GM19238 (cell line): ENCODE data around the gene POLL.
A peak's percentile ranks its signal among the peaks of the same experiment; 100 is the strongest.
"Not testable (repeated sequence)": the region's sequence is repeated elsewhere in the genome, so short reads cannot be mapped to it uniquely, and the experiment has no call there.

Source experiments
- DNase-seq: peaks from one replicate; pipeline ENCODE4 v3.0.0; 2011; ENCODE audit warnings: low spot score; ENCODE audit not compliant: insufficient read length

POLL gene

DNA sequence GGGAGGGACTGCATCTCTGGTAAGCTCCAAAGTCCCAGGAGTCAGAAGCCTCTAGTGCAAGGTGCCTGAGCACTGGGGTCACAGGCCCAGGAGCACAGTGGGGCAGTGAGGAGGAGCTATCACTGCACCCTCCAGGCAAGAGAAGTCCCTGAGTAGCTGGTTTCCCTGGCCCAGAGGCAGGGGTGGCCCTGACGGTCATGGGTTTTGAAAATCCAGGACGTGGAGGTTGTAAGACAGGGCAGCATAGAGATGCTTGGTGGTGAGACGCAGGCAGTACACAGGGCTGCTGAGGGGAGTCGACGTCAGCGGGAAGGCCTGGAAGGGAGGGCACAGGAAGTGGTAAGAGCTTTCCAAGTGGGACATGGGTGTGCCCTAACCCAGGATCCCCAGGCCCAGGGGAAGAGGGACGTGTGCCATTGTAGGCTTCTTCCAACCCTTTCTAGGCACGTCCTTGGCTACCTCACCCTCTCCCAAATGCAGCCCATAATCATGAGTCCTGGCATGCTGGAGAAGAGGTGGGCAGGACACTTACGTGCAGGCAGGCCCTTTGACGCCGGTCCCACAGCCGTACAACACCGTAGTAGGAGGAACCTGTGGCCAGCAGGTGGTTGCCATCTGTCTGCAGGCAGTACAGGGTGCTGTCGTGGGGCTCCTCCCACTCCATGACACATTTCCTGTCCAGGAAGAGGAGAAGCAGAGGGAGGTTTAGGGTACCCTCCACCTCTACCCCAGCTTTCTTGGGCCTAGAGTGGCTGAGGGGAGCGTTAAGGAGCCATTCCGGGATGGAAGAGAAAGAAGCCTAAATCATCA lies 23.2 kb upstream of the POLL start:
- no peak for DNase-seq

DNA sequence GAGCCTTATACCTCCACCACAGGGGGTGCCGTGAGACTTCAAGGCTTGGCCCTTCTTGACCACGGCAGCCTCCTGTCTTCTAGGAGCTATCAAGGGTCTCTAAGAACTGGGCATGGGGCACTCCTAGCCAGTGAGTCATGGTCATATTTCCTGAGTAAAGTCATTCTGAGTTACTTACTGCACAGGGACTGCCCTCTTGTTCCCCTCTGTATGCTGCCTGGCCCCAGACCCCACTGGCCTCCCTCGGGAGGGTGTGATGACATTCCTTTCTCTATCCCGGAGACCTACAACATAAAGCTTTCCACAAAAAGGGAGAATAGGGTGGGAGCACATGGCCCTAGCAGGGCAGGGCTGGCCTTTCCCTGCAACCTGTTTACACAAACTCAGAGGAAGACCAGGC lies 21.4 kb upstream of the POLL start:
- DNase-seq, result no peak

DNA sequence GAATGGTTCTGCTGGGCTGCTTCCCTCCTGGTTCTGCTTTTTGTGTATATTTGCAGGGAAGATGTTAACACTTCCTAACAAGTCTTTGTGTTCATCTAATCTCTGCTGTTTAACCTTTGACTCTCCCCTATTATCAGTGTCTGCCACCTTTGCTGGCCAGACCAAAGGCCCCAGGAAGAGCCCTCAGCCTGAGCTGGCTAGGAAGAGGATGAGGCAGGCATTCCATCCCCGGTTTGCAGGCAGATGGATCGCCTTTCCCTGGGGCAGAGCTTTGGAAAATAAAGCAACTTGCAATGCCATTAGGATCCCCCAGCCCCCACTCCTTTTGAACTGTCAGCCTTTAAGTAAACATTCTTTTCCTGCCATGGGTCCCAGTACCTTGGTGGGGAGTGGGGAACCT lies 19.1 kb upstream of the POLL start:
- no peak for DNase-seq

DNA sequence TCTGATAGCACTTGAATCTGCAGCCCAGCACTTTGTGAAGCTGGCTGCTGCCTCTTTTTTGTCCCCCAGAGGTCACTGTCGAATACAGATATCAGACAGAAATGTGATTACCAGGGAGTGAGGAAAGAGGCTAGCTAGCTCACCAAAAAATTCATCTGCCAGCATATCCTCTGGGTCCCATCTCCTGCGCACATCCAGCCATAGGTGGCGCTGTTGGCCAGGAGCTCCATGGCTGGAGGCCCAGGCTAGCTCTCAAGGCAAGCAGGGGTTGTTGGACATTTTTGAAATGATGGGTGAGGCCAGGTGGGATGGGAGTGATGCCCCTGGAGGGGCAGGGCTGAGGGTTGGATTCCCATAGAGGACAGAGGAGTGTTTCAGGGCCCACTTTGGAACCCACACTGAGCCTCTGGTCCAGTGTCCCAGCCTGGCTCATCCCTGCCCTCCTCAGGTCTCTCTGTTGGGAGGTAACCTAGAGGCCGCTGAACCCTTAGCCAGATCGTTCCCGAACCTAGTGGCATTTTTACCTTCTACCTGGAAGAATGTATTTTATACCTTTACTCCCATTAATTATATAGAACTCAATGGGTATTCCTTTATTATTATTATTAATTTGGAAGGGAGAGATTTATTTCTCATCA lies 14.8 kb upstream of the POLL start:
- peak; percentile 59 for DNase-seq

DNA sequence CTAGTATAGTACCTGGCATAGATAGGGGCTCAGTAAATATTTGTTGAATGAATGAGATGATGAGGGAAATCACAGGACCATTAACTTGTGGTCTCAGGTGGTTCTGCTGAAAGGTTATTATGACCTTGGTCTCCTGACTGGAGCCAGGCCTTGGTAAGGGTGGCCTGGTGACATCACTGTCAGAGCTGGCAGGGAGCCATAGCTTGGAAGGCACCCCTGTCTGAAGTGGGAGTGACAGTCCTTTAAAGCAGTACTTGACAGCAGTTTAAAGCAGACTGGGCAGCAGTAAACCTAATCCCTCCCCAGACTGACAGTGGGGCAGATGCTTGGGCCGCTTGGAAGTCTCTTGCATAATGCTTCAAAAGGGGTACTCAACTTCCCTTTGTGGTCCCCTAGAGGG lies 13.5 kb upstream of the POLL start:
- no peak for DNase-seq

DNA sequence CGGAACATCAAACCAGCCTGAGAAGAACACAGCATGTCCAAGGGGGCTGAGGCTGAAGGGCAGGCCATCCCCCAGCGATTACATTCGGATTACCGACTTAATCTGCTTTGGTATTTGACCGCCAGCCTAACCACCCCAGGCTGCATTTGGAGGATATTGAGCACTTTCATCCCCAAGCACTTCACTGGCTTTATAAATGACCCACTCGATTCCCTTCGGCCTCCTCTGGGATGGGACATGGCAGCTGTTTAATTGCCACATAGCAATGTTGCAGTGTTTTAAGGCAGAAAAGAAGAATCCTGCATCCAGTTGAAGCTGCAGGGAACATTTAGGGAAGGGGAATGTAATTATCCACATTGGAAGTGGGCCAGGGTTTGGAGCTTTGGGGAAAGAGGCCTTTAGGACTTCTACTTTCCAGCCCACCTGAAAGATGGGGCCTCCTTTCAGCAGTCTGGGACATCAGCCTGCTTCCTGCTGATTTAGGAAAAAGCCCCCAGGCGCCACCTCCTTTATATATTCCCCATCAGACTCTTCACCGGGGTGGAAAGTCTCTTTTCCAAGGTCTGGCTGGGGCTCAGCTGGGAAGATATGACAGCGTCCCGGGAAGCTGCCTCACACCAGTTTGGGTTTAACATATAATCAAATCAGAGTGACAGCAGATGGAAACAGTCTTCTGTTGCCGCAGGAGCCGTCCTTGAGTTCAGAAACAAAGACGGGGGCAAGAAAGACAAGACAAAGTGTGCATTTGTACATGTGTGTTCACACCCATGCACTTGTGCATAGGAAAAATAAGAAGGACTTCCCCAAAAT lies 9.2 kb upstream of the POLL start:
- DNase-seq, result no peak

DNA sequence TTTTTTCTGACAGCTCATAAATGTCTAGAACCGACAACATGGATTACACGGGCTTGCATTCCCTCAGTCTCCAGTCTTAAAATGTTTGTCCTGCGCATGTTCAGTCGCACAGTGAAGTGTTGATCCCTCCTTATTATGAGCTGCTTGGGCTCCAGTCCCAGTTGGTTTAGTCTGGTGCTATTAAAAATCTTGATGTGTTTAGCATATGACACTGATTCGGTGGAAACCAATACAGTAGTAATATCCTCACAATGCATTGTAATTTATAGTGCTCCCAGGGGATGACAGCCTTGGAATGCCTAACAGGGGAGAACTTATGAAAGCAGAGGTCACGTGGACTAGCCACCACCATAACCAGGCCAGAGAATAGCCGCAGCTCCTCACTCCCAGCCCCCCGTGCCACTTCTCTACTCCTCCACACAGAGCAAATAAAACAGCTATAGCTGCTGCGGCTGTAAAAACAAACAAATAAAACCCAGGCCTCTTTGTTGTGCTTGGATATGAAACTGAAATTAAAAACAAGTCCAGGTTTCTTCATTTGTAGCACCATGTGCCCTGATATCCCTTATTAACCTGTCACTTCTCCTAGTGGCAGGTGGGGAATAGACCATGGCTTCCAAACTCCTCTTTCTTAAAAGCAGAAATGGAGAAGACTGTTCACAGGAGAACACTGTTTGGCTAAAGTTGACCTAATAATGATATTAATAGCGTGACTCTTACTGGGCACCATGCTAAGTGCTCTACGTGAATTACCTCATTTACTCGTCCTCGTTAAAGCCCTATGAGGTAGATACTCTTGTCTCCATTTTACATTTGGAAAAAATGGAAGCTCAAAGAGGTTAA lies 7.8 kb upstream of the POLL start:
- no peak for DNase-seq

DNA sequence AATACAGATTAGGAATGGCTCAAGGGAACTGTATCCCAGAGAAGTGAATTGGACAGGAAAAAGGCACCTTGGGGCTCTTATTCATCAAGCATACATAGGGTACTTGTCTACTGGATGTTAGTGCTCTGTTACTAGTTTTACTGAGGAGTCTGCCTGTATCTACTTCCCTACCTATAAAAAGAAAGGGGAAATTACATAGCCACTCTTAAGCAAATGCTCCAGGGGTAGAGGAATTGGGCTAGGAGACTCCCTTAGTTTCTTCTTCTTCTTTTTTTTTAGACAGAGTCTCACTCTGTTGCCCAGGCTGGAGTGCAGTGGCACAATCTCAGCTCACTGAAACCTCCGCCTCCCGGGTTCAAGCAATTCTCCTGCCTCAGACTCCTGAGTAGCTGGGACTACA lies 5.3 kb upstream of the POLL start:
- not testable (repeated sequence) for DNase-seq

DNA sequence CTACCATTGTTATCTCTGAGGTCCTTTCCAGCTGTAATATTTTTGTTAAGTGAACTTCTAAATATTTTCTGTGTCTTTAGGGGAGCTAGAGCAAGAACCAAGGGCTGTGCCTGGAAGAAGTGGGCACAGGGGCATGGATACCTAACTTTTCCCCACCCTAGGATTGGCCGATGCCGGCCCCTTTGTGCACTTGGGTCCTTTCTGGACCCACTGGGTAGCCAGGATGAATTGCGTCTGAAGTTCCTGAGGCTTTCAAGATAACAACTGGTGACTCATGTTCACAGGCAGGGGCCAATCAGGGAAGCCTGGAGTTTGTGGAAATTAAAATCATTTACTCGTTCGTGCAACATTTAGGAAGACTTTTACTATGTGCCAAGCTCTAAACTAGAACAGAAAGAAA lies 822 bp upstream of the POLL start:
- DNase-seq, result no peak

DNA sequence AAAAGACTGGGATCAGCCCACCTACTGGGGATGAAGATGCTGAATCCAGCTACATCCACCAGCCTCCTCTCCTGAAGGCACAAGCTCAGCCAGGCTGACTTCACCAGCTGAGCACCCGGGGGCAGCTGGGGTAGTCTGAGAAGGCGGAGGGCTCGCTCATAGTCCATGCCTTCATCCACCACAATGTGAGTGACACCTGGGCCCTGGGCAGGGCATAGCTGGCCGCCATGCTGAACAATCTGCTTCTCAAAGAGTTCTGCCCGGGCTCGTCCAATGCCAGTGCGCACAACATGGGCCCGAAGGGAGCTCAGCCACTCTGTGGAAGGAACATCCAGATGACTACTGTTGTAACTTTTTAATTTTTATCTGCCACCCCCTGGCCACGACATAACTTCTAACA lies 2.2 kb downstream of the POLL start:
- DNase-seq, result no peak

DNA sequence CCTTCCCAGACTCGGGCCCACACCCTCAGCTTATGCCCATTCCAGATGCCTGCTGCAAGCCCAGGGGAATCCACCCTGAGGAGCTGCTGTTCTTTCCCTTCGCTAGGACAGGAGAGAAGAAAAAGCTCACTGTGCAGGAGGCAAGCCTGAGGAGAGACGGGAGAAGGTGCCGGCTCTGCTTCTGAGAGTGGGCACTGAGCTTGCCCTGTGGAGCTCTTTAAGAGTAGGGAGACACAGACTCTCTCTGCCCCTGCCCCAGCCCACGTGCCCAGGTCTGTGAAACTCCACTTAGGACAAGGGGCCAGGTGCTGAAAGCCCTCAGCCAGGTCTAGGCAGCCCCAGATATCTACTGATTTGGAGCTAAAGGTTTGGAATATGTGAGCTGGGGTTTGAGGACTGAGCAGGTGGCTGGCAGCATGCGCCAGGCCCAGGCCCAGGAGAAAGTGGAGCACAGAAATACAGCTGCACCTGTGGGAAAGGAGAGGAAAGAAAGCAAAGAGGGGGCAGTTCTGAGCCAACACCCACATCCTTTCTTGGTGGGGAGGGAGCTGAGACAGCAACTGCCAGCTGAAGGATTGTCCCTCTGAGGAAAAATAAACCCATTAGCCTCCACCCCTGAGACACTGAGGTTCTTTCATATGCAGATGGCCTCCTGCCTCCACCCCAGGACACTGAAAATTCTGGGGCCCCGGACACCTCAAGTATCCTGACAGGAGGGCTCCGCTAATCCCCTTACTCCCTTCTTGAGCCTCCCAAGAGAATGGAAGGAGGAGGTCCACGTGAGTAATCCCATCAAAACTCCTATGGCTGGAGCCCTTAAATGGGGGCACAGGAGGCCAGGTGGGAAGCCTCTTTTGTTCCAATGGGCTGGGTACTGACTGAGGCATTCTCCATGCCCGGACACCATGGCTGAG lies 7.3 kb downstream of the POLL start:
- no peak for DNase-seq

DNA sequence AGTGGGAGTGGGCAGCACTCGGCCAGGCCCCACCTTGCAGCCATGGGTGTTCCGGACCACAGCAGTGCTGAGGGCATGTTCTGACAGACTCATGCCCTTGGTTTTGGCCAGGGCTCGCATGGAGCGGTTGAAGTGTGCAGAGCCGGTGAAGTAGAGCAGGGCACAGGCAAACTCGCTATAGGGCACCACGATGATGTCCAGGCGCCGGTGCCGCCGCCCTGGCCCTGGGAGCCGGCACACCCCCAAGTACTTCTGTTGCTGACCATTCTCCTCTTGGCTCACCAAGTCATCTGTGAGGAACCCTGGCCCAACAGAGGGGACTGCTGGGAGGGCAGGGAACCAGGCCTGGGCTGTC lies 8.6 kb downstream of the POLL start:
- DNase-seq, result no peak

DNA sequence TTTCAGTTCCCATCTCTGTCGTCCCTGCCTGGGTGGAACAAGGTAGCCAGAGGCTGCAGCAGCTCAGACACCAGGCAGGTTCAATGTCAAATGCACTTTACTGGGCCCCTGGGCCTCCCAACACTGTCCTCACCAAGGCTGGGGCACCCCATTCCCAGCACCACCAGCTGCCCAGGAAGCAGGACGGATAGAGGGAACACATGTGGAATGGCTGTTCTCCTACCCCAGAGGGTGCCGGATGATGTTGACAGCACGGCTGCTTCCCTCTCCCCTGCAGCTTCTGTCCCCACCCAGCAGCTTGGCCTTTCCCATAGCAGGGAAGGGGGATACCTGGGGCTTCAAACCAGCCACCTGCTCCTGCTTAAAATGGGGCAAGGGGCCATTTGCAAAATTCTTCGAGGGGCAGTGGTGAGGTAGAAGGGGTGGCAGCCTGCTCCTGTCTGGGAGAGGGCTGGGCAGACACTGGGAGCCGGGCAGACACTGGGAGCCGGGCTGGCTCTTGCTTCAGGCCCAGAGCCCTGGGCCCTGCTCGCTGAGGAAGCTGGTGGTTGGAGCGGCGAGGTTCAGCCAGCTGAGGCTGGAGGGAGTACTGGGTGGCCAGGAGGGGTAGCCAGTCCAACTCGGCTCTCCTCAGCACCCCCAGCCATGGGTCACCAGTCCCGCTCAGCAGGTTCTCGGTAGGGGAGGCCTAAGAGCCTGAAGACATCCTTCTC lies 9.1 kb downstream of the POLL start:
- DNase-seq, result no peak

DNA sequence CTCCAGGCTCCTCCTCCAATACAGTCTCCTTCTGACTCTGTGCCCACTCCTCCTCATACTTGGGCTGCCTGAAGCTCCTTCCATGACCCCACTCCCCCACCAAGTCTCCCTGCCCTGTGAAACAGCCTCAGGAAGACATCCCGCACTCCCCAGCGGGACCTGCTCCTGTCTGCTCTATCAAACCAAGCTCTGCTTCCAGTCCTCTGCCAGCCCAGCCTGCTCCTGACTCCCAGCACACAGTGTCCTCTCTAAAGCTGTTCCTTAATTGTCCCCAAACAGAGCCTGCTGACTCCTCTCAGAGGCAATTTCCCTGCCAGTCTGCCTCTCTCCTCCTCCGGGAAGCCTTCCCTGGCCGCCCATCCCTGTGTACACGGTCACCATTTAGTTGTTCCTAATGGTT lies 9.9 kb downstream of the POLL start:
- no peak for DNase-seq

DNA sequence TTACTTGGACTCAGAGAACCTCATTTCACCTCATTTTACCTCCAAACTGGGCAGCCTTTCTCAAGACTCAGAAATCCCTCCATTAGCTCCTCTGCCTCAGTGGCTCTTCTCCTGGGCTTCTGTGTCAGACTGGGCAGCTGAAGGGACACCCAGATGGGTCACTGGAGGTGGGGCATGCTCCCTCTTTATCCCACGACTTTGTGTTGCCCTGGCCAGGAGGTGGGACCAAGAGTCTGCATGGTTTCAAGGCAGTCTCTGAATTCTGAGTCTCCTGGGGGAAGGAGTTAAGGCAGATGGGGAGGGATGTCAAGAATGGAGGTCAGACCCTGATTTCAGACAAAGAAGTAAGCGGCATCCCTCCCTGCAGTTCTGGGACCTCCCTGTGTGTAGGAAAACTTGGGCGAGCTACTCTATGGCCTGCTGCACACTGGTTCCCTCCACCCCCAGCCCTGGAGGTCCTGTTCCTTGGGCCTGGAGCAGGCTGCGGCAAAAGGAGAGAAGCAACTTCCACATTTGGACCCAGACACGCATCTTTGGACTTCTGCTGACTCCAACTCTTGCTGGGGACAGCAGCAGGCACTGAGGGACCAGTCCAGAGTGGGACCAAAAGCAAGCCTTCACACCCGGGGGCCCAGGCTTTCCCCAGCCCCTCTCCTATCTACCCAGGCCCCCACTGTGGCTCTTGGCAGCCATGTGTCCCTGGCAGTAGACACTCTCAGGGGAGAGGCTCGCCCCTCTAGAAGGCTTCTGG lies 10.8 kb downstream of the POLL start:
- no peak for DNase-seq

DNA sequence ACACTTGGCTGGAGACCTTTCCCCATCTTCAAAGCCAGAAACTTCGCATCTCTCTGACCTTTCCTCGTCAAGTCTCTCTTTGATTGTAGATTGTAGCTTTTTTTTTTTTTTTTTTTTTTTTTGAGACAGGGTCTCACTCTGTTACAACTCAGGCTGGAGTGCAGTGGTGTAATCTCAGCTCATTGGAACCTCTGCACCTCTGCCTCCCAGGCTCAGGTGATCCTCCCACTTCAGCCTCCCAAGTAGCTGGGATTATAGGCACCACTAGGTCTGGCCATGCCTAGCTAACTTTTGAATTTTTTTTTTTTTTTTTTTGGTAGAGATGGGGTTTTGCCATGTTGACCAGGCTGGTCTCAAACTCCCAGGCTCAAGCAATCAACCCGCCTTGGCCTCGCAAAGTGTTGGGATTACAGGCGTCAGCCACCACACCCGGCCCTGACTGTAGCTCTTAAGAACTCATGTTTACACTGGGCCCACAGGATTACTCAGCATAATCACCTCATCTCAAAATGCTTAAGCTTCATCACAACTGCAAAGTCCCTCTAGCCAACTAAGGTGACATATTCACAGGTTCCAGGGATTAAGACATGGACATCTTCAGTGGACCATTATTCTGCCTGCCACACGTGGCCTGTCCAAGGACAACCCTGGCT lies 11.7 kb downstream of the POLL start:
- DNase-seq, result no peak

DNA sequence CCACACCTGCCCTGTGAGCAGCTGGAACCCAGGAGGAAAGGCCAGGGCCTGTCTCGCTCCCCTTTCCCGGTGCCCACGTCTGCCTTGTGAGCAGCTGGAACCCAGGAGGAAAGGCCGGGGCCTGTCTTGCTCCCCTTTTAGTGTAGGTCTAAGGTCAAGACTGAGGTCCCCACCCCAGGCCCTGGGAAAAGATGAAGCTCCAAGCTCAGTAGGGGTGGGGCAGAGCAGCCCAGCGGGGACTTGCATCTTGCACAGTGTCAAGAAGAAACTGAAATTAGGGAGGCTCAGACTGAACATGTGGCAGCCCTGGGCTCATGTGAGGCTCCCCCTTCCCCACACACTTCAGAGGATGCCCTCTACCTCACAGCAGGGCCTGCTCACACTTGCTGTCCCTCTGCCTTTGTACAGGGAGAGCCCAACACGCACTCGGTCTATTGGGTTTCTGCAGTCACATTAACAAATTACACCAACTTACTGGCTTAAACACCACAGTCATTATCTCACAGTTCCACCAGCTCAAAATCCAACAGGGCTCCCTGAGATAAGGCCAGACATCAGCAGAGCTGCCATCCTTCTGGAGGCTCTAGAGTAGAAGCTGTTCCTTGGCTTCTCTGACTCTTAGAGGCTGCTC lies 12.4 kb downstream of the POLL start:
- DNase-seq, result no peak

DNA sequence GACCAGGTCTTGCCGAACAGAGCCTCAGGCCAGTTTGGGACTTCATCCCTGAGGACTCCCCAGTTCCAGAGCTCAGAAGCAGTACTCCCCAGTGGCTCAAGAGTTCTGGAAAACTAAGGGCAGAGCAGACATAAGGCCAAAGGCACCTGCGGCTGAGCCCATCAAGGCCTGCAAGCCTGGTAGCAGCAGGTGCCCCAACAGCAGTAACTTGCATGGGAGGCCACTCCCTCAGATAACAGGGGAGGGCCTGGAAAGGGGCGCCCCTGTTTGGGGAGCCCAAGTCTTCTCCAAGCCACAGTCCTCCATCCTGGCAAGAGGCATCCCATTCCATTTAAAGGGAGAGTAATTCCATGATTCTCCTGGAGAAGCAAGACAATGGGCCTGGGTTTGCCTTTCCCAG lies 13.0 kb downstream of the POLL start:
- DNase-seq, result no peak
